GM18870 (cell line): ENCODE data around the gene SPON1.
"Not testable (repeated sequence)": the region's sequence is repeated elsewhere in the genome, so short reads cannot be mapped to it uniquely, and the experiment has no call there.

ENCODE experiments used
- ATAC-seq: cut with Tn5 transposase; IDR thresholded peaks from one replicate; pipeline ENCODE4 v1.9.1; 2021; ENCODE audit warnings: moderate library complexity; ENCODE audit not compliant: unreplicated experiment

SPON1 gene

DNA sequence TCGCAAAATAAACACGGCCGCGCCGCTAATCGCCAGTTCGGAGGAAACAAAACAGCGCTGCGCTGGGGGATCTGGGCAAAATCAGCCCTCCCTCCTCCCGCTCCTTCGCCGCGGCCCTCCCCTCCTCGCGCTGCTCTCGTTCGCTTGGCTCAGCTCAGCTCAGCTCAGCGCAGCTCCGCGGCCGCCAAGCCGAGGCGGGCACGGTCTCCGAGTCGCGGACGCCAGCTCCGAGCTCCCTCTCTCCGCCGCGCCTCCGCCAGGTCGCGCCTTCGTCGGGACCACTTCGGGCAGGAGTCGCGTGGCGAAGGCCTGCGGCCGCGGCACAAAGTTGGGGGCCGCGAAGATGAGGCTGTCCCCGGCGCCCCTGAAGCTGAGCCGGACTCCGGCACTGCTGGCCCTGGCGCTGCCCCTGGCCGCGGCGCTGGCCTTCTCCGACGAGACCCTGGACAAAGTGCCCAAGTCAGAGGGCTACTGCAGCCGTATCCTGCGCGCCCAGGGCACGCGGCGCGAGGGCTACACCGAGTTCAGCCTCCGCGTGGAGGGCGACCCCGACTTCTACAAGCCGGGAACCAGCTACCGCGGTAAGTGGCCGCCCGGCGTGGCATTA lies at the start of gene SPON1:
TSS of gene SPON1 (plus strand) at position 162 of the 607 bp plus-strand sequence. CDS start at position 344, 182 bp downstream.
- ATAC-seq = no peak

DNA sequence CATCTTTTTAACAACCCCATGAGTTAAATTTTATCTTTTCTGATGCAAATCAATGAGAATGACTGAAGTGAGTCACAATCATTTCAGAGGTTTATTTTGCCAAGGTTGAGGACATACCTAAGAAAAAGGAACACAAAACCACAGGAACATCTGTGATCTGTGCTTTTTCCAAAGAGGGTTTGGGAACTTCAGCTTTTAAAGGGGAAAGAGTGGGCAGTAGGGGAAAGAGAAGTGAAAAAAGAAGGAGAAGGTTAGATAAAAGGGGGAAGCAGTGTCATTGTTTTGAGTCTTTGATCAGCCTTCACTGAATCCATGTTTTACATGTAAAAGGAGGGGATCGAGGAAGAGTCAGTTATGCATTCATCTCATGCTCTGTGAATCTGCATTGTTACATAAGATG lies 45.3 kb upstream of the SPON1 start:
- no peak for ATAC-seq

DNA sequence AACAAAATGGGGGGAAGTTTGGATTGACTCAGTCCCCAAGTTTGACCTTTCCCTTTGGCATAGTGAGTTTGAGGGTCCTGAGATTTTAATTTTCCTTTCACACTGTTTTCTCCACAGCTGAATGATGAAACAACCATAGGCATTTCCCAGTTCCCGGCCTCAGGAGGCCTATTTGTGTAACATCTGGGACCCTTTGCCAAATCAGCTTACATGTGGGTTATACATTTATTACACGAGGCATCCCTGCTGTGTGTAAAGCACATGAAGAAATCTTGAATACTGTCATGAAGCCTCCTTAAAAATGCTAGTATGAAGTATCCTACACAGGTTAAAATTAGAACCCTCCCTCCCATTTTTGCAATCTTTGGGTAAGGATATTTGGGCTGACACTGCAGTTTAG lies 44.6 kb upstream of the SPON1 start:
- no peak for ATAC-seq

DNA sequence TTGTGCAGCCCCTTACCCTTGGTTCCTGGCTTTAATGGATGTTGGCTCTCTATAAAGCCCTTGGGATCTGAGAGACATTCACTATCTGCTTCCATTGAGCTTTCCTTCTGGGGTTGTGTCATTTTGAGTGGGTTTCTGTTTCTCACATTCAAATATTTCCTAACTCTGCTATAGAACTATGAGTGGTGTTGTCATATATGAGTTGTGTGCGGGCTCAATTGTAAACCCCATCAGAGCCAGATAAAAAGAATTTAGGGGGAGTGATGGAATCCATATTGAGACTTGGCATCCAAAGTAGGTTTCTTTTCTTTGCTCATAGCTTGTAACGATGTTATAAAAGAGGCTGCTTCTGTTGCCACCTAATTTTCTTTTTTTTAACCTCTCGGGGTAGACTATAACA lies 41.8 kb upstream of the SPON1 start:
- no peak for ATAC-seq

DNA sequence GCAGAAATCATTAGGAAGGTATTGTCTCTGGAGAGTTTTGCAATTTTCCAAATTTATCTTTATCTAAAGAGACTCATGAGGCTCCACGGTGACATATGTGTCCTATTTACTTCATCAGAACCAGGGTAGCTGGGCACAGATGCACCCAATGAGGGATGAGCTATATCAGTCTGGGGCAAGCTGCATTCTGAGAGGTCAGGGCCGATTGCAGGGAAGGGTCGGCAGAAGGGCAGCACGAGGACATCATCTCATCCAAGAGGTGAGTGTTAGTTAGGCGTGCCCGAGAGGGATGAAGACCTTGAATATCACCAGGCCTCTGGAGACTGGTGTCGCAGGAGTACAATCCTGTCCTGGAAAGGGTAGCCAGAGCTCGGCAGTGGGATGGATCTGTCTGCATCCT lies 41.0 kb upstream of the SPON1 start:
- no peak for ATAC-seq

DNA sequence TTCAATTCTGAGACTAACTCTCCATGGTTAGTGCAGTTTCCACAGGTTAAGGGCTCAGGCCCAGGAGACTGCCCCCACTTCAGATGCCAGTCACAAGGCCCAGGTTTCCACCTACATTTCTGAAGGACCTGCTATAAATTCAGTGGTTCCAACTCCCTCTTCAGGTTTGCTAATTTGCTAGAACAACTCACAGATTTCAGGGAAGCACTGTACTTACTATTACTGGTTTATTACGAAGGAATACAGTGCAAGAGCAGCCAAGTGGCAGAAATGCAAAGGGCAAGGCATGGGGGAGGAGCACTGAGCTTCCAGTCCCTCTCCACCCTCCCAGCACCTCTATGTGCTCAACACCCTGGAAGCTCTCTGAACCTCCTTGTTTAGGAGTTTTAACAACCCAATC lies 39.3 kb upstream of the SPON1 start:
- ATAC-seq = no peak

DNA sequence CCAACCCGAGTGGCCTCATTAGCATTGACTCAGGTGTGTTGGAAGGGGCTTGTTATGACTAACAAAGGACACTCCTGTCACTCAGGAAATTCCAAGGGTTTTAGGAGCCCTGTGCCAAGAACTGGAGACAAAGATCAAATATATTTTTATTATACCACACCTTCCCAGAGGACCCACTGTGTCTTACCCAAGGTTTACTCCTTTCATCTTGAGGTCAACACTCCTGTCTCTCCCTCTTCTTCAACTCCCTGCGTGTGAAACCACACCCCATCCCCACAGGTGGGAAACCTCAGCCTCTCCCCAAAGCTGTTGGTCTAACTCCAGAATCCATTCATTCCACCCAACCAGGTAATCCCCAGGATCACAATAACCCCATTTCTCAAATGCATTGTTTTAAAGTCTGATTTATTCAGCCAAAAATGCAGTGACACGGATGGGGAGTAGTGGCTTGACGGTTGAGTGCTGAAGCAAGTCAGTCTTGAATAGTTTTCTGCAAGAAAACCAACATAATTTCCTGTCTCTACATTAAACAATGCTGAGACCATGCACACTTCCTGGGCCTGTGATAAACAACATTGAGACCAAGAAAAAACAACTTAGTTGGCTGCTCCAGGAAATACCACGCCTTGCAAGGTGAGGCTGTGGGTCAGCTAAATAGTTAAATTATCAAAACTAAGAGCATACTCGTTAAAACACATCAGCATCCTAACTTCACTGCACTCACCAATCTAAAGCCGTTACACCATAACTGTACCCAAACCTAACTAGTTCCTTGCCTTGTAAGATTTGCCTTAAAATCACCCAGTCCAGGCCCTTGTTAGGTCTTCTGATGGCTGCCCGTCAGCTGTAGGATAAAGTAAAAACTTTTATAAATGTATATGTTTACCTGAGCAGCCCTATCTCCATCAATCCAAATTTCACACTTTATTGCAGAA lies 38.5 kb upstream of the SPON1 start:
- ATAC-seq = no peak

DNA sequence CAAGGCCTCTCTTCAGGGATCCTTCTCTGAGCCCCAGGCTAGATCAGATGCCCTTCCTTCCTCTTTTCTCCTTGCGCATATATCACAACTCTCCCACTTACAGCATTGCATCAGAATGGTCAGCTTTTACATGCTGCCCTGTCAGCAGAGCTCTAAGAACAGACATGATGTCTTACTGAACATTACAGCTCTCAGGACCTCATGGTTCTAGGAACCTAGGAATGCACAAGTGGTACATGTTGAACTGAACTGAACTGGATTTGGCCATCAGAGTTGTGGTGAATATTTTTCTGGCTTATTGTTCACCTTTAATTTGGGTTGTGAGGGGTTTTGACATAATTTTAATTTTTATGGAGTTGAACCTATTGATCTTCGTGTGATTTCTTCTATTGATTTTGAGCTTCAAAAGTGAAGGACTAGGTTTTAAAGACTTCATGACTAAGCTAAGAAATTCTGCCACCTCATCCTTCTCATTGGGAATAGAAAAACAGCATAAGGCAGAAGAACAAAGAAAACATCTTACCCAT lies 37.7 kb upstream of the SPON1 start:
- ATAC-seq = no peak

DNA sequence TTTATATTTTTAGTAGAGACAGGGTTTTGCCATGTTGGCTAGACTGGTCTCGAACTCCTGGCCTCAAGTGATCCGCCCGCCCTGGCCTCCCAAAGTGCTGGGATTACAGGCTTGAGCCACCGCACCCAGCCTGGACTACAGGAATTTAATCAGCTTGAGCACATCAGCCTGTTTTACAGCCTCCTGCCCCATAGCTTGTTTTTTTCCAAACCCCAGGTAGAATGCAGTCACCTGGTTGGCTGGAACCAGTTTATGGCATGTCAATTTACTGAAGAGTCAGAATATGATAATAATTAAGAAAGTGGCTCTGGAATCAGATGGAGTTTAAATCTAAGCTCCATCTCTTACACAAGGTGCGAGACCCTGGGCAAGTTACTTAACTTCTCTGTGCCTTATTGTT lies 36.2 kb upstream of the SPON1 start:
- ATAC-seq = not testable (repeated sequence)

DNA sequence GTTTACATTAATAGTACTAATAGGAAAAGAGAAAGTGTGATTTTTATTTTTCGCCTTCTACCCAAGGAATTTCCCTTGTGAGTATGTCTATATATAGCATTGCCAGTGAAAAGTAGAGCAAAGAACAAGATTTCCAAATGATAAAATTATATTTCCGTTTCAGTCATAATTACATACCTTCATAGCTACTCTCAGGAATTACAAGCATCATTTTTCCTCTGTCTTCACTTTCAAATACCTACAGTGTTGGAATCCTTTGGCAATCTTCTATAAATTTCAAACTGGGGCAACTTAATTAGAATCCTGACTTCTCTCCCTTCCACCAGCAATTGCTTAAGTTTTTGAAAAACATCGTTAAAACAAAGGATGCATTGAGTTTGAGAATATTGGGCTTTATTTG lies 35.5 kb upstream of the SPON1 start:
- no peak for ATAC-seq

DNA sequence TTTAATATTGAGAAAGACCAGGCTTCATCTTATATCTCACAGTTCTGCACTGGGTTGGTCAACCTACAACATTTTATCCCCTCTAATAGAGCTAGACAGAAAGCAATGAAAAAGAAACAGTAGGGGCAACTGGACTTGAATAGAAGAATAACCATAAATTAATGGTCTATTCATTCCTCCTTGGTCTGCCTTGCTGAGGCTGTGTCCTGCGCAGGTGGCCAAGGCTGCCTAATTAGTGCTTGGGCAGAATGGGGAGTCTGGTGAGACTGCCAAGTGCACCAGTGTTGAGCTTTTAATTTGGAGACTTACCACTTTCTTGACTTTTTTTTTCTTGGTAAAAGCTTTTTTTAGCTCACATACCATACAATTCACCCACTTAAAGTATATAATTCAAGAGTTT lies 35.0 kb upstream of the SPON1 start:
- ATAC-seq = no peak

DNA sequence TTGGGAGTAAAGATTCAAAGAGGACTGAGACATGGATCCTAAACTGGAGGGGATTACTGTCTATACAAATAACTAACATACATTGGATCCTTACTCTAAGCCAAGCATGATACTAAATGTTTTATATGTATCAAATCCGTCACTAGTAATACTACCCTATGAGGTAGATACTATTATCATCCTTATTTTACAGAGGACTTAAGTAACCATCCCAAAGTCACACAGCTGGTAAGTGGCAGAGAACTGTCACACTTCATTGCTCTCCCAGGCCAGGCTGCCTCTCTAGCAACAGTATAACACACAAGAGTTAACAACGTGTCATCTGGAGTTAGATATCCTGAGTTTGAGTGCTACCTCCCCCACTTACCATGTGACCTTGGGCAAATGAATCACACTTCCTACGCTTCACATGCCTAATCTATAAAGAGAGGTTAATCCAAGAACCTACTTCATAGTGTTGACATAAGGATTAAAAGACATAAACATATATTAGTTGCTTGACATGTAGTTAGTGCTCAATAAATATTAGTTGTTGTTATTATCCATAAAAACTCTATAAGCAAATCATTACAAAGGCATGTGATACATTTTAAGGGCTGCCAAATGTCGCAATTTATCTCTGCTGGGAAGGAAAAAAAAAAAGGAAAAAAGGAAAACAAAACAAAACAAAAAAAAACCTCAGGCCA lies 33.8 kb upstream of the SPON1 start:
- ATAC-seq = no peak

DNA sequence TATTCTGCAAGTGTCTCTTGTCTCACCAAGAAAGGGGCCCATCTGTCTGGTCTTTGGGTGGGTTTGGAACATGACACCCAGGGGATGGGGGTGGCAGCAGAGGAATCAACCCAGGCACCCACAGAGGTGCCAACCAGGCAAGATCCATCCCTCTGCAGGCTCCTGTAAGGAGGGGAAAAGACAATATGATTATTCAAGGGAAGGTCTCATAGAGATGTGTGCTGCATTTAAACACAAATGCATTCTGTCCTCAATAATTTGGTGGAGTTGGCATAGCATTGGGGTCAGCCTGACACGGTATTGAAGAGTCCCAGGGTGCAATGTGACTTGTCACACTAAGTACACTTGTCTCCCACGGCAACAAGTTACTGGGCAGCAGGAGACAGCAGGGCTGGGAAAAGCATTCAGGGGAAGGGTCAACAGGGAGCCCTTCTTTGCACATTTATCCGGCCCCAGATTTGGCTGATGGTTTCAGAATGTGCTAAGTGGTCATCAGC lies 33.1 kb upstream of the SPON1 start:
- ATAC-seq = no peak

DNA sequence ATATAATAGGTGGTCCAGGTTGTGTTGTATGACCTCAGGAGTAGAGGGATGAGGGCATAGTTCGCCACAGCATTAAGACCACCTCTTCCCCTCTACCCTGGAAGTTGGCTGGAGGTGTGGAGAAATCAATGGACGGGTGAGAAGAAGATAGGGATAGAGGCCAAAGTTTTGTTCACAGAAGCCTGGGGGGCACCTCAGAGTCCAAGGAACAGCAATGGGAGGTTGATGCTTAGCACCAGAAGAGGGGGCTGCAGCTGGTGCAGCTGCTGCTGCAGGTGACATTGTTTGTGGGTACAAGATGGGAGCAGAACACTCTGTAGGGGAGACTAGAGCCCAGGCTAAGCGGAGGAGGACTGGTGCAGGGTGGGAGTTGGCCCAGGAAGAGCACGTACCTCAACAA lies 31.2 kb upstream of the SPON1 start:
- ATAC-seq = no peak

DNA sequence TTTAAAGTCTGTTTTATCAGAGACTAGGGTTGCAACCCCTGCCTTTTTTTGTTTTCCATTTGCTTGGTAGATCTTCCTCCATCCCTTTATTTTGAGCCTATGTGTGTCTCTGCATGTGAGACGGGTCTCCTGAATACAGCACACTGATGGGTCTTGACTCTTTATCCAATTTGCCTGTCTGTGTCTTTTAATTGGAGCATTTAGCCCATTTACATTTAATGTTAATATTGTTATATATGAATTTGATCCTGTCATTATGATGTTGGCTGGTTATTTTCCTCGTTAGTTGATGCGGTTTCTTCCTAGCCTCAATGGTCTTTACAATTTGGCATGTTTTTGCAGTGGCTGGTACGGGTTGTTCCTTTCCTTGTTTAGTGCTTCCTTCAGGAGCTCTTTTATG lies 25.4 kb upstream of the SPON1 start:
- not testable (repeated sequence) for ATAC-seq

DNA sequence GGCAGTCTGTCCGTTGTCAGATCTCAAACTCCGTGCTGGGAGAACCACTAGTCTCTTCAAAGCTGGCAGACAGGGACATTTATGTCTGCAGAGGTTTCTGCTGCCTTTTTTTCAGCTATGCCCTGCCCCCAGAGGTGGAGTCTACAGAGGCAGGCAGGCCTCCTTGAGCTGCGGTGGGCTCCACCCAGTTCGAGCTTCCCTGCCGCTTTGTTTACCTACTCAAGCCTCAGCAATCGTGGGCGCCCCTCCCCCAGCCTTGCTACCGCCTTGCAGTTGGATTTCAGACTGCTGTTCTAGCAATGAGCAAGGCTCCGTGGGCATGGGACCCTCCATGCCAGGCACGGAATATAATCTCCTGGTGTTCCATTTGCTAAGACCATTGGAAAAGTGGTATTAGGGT lies 23.7 kb upstream of the SPON1 start:
- not testable (repeated sequence) for ATAC-seq

DNA sequence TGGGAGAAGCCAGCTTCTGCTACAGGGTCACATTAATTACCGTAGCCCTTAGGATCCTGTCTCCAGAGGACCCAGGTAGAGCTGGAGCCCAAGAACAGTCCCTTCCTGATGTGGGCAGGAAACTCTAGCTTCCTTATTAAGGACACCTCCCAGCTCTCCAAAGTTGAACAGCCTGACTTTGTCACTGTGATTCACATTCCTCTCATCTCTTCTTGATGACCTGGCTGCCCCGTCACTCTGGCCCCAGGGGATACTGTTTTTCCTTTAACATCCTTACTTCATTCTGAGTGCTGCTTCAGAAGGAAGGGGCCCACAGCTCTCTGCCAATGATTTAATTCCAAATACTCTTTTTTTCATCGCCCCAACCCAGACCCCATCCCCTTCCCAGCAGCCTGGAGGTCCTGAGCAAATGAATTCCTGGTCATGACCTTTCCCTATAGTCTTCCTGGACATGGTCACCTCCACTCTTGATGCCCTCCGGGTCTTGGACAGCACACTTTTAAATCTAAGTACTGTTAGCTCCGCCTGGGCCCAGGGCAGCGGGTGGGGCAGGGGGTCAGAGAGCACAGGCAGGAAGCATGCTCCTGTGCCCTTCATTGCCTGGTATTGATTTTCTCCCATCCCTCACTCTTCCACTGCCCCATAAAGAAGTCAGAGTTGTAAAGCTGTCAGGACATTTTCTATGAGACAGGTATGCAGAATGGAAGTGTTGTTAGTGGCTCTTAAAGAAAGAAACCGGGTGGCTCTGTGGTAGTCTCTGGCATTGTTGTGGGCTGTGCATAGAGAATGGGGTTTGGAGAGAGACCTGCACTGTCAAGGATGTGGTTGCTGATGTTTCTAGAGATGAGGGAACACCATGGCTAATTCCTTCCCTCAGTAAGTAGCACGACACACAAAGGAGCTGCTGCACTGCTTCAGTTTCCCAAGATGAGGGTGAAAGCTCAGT lies 22.3 kb upstream of the SPON1 start:
- no peak for ATAC-seq

DNA sequence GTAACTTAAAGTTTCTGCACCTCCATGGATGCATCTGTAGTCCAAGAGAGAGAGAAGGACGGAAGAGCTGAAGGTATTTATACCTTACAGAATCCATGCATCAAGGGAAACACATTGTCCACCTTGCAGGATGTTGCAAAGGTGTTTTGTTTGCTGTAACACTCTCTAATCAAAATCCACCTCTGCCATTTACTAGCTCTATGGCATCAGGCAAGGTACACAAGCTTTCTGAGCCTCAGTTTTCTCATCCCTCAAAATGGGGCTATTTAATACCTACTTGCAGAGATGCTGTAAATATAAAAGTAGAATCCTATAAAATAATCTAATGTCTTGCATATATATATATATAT lies 21.6 kb upstream of the SPON1 start:
- no peak for ATAC-seq

DNA sequence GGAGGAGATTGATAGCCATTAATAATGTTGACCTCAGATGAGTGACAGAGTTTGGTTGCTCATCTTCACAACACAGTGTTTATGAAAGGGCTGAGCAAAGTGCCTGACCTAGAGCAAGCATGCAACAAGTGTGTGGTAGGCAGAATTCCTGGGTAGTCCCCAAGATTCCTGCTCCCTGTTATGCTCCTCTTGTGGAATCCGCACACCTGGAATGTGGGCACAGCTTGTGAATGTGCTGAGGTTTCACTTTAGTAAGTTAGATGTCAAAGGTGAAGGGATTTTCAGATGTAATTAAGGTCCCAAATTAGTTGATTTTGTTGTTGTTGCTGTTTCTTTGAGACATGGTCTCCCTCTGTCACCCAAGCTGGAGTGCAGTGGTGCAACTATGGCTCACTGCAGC lies 20.7 kb upstream of the SPON1 start:
- ATAC-seq = no peak

DNA sequence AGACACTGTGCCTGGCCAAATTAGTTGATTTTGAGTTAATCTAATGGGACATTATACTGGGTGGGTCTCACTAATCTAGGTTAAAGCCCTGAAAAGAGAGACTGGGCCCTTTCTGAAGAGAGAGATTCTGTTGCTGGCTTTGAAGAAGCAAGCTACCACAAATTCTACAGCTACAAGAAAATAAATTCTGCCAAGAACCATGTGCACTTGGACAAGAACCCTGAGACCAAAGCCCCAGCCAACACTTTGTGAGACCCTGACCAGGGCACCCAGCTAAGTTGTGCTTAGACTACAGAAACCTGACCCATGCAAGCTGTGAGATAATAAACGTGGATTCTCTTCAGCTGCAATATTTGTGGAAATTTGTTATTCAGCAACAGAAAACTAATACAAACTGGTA lies 20.1 kb upstream of the SPON1 start:
- ATAC-seq = no peak
